Astrocyte (in vitro differentiated cells and primary cell): ENCODE data around the gene MESP2.

Experiments
- EZH2 ChIP-seq: IDR thresholded peaks from 2 replicates; pipeline ENCODE4 v1.6.1; 2012; ENCODE audit warnings: mild to moderate bottlenecking, low read length, inconsistent platforms; ENCODE audit not compliant: insufficient read depth
- TF ChIP-seq, protein P1 (sequence below): IDR thresholded peaks from 2 replicates; pipeline ENCODE4 v1.5.1; 2011; ENCODE audit warnings: low read depth, mild to moderate bottlenecking, inconsistent platforms, low read length, moderate library complexity; ENCODE audit not compliant: insufficient read depth

DNA sequence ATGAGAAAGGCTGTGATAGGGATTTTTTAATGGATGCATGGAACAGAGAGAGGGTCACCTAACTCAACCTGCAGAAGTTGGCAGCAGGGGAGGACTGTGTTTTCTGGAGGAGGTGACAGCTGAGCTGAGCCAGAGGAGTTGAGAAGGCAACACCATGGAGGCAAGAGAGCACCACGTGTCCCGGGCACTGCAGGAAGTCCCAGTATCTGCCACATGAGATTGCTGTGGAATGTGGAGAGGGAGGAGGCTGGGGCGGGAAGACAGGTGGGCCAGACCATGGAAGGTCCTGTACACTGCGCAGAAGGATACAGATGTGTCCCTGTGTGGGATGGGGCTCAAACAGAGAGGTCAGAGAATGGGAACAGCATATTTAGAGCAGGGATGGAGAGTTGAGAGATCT is 40.4 kb upstream of the MESP2 start:
- TF ChIP-seq, protein P1, sequence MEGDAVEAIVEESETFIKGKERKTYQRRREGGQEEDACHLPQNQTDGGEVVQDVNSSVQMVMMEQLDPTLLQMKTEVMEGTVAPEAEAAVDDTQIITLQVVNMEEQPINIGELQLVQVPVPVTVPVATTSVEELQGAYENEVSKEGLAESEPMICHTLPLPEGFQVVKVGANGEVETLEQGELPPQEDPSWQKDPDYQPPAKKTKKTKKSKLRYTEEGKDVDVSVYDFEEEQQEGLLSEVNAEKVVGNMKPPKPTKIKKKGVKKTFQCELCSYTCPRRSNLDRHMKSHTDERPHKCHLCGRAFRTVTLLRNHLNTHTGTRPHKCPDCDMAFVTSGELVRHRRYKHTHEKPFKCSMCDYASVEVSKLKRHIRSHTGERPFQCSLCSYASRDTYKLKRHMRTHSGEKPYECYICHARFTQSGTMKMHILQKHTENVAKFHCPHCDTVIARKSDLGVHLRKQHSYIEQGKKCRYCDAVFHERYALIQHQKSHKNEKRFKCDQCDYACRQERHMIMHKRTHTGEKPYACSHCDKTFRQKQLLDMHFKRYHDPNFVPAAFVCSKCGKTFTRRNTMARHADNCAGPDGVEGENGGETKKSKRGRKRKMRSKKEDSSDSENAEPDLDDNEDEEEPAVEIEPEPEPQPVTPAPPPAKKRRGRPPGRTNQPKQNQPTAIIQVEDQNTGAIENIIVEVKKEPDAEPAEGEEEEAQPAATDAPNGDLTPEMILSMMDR, result no peak
- TF ChIP-seq EZH2, result no peak
